ENCODE data around the gene PLAGL1.

- TF ChIP-seq CTCF (IDR thresholded peaks at IDR 0.05) (no peak), EZH2 (IDR thresholded peaks at IDR 0.05; ENCODE audit: borderline replicate concordance, insufficient read depth, low read depth, low read length, poor library complexity, severe bottlenecking) (no peak)
Measured at GRCh38 chr6:143973097-143973966, 34.7 kb downstream of the PLAGL1 start.
